Measurements from ENCODE around the gene JMJD7. TPM values are rescaled to one million over a fixed set of nuclear protein-coding genes. Genes with fewer than 3 reads are reported as not detected.
A peak's percentile ranks its signal among the peaks of the same experiment; 100 is the strongest.

The JMJD7 gene
- total RNA-seq, 2 donors from 2014 or later = 8.4 to 10.9 TPM

DNA sequence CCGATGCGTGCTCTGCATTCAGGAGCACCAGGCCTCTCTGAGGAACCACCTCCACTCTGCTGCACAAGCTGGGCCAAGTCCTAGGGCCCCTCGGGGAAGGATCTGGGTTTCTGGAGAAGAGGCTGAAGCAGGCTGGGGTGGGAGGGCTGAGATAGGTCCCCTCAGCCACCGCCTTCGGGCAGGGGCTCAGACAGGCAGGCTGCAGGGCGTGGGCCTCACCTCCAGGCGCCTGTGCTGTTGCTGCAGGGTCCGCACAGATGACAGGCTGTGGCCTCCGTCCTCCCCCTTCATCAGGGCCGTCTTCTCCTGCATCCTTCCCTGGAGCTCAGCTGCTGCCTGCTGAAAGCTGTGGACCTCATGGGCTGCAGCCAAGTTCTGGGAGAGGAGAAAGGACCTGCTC, 25.9 kb downstream of the JMJD7 start:
- intact Hi-C loops (cut with DNase I, micrococcal nuclease) = no loop called here
- no peak for ATAC-seq
- no peak for DNase-seq

DNA sequence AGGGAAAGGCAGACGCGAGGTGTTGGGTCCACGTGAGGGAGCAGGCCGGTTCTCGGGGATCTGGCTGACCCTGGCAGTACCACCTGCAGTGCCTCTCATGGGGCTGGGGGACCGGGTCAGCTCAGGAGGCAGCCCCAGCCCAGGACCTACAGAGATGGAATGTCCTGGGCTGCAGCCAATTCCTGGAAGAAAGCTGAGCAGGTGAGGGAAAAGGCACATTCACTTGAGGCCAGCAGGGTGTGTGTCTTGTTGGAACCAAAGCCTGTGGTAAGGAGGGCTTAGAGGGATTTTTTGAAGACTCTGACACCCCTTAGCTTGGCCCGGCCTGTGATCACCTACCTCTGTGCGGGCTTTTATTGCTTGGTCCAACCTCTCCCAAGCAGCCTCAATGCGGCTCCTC, 26.6 kb downstream of the JMJD7 start:
- DNase-seq (no peak), ATAC-seq (no peak)
- intact Hi-C loops (cut with DNase I, micrococcal nuclease) = no loop called here

DNA sequence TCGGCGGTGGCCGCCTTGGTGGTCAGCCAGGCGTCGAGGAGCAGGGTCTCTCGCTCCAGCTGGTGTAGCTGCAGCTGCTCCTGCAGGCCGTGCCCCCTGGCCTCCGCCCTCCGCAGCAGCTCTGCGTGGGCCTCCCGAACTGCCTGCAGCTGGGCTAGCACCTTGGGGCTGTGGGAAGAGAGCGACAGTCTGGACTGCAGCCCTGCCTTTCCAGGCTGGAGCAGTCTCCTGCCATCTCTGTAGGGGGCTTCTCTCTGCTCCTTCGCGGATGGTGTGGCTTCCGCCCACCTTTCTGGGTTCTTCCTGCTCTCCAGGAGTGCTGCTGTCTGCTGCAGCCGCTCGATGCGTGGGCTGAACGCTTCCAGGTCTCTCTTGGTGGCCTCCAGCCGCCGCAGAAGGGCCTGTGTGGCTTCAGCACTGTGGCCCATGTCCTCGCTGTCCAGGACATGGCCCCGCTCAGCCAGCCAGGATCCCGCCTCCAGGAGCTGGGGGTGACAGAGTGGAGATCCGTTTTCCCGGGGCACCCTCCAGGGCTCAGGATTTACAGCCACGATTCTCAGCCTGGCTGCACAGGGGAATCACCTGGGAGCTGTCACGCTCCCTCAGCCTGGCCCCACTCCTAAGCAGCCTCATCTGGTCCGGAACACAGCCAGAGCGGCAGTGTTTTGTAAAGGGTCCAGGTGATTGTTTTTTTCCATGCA, 27.5 kb downstream of the JMJD7 start:
- no peak for ATAC-seq
- intact Hi-C loops (cut with DNase I, micrococcal nuclease) = no loop called here

DNA sequence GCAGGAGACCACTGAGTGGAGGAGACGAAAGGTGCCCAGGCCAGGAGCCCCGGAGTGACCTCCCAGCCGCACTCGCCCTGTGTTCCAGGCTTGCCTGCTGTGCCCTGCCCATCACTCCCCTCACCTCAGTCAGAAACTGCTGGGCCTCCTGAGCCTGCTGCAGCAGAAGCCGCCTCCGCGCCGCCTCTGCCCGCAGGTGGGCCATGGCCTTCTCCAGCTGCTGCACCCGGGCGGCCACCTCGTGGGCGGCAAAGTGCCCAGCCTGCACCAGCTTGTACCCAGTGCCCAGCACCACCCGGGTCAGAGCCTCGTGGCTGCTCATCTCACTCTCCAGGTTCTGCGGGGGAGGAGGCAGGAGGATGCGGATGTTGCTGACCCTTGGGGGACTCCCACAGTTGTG, 28.4 kb downstream of the JMJD7 start:
- ATAC-seq (no peak), DNase-seq (no peak)
- intact Hi-C loops (cut with DNase I, micrococcal nuclease) = no loop called here

More for the DNA sequence above, 27.5 kb downstream of the JMJD7 start:
- no peak for DNase-seq

GRCh38 chr15:41856716-41857115, 28.8 kb downstream of the JMJD7 start:
- no peak for DNase-seq
- intact Hi-C loops (cut with DNase I, micrococcal nuclease) = no loop called here
- no peak for ATAC-seq

DNA sequence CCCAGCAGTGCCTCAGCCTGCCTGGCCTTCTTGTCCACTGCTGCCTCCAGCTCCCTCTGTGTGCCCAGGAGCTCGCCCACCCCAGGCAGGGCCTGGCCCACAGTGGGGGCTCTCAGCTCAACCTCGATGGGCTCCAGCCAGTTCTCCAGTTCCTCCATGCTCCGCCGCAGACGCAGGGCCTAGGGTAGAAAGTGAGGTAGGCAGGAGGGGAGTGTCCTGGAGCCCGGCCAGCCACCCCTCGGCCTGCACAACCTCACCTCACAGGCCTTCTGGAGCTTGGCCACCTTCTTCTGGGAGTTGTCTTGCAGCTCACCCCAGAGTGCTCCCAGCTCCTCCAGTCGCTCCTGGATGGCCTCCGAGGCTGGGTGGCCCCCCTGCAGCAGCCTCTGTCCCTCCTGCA, 29.4 kb downstream of the JMJD7 start:
- no peak for DNase-seq
- intact Hi-C loops (cut with DNase I, micrococcal nuclease) = no loop called here
- ATAC-seq = no peak

- no peak for DNase-seq
- no peak for ATAC-seq
- intact Hi-C loops (cut with DNase I, micrococcal nuclease) = no loop called here
Observed at GRCh38 chr15:41858756-41859155, 30.9 kb downstream of the JMJD7 start.

DNA sequence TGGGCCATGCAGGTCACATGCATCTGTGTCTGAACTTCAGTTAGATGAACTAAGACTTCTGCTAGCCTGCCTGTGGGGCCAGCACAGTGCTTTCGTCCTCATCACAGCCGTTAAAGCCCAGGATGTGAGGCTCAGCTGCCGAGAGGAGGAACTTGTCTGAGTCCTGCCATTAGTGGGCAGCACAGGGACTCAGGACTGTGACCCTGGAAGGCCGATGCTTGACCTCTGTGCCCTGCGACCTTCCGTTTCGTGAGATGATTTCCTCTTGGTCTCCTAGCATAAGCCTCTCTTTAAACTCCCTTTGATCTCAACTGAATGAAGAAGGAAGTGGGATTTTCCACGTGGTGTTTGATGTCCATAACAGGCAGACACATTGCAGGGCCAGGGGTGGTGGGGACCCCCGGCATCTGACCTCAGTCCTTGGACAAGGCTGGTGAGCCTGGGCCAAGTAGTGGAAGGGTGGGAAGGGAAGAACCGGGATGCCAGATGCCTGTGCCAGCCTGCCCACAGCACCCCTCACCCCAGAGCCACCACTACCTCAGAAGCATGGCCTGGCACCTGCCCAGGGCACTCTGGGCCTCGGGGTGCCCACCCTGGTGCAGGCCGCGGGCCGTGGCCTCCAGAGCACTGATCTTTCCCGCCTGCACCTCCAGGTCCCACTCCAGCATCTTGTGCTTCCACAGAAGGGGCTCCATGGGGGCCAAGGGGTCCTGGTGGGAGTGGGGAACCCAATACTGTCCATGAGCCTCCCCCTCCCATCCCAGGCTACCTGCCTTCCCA, 32.3 kb downstream of the JMJD7 start:
- DNase-seq (no peak), ATAC-seq (no peak)
- intact Hi-C loops (cut with DNase I, micrococcal nuclease) = no loop called here

DNA sequence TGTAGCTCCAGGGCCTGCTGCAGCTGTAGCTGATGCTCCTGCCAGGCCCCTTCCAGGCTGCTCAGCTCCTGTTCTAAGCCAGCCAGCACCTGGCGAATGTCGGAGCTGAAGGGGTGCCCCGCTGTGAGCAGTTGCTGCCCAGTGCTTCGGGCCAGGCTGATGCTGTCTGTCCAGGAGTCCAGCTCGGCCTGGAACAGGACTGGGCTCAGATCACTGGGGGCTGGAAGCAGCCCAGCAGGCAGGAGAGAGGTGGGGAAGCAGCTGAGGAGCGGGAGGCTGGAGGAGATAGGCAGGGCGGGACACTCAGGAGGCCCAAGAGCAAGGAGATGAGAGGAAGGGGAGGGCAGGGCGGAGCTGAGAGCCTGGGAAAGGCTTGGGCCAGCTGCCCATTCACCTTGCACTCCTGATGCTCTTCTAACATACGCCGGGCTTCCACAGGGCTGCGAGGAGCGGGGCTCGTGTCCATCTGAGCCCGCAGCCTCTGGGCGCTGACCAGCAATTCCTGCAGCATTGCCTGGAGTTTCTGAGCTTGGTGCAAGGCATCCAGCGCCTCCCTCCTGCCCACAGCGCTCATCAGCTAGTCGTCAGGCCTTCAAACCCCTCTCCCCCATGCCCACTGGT, 34.0 kb downstream of the JMJD7 start:
- no peak for DNase-seq
- ATAC-seq = no peak

GRCh38 chr15:41862515-41863116, 34.7 kb downstream of the JMJD7 start:
- ATAC-seq (peak; percentile 96), DNase-seq (peak; percentile 86)
- intact Hi-C loops (cut with DNase I, micrococcal nuclease) = no loop called here

More for the DNA sequence above, 34.0 kb downstream of the JMJD7 start:
- intact Hi-C loops (cut with DNase I, micrococcal nuclease) = no loop called here

DNA sequence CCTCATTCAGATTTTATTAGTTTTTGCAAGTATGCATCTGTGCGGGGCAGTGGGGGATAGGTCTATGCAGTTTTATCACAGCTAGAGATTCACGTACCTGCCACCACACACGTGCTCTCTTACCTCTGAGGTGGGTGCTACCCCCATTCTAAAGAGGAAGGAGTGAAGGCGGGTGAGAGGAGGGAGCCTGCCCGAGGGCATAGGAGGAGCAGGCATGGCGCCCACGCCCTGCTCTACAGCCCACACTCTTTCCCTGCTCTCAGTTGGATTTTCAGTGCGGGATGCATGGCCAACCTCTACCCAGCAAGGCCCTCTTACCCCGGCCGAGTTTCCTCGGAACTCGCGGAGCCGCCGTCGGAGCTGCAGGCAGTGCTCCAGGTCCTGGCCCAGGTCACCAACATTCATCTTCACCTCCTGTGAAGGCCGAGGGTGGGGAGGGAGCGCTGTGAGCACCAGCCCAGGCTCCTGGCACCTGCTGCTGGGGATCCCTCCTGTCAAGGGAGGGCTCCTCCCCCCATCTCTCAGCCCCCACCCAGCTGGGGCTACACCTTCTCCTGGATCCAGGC, 37.7 kb downstream of the JMJD7 start:
- ATAC-seq = no peak
- DNase-seq = no peak

GRCh38 chr15:41866263-41866703, 38.4 kb downstream of the JMJD7 start:
- ATAC-seq = no peak
- no peak for DNase-seq

More for the DNA sequence above, 37.7 kb downstream of the JMJD7 start:
- intact Hi-C loops (cut with DNase I, micrococcal nuclease) = no loop called here

DNA sequence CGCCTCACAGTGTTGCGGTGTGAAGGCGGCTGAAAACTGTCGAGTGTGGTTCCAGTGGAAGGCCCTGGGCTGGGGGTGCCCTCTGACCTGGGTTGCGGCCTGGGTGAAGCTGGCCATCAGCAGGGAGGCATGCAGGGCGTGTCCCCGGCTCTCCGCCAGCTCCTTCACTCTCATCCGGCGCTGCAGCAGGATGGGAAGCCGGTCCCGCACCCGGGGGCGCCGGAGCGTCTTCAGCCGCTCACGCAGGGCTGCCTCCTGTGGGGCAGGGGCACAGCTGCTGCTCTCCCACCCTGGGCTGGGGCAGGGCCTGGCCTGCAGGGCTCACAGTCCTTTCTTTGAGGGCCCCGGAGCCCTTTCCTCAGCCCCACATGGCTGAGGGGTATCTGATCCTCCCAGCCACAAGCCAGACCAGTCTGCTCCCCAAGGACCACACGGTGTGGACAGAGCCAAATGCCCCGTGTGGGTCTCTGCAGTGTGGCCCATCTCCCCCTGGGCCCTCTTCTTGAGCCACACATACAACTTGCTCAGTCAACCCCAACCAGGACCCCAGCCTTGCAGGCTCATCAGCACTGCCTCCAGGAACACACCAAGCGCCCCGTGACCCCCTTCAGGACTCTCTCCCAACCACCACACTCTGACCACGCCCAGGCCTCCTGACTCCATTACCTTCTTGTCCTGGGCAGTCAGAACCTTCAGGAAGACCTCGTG, 39.1 kb downstream of the JMJD7 start:
- ATAC-seq (no peak), DNase-seq (no peak)
- intact Hi-C loops (cut with DNase I, micrococcal nuclease) = no loop called here

More at GRCh38 chr15:41866263-41866703, 38.4 kb downstream of the JMJD7 start:
- intact Hi-C loops (cut with DNase I, micrococcal nuclease) = no loop called here

- intact Hi-C loops (cut with DNase I, micrococcal nuclease) = no loop called here
- ATAC-seq = no peak
- DNase-seq = no peak
Observed at GRCh38 chr15:41868321-41868720, 40.4 kb downstream of the JMJD7 start.

DNA sequence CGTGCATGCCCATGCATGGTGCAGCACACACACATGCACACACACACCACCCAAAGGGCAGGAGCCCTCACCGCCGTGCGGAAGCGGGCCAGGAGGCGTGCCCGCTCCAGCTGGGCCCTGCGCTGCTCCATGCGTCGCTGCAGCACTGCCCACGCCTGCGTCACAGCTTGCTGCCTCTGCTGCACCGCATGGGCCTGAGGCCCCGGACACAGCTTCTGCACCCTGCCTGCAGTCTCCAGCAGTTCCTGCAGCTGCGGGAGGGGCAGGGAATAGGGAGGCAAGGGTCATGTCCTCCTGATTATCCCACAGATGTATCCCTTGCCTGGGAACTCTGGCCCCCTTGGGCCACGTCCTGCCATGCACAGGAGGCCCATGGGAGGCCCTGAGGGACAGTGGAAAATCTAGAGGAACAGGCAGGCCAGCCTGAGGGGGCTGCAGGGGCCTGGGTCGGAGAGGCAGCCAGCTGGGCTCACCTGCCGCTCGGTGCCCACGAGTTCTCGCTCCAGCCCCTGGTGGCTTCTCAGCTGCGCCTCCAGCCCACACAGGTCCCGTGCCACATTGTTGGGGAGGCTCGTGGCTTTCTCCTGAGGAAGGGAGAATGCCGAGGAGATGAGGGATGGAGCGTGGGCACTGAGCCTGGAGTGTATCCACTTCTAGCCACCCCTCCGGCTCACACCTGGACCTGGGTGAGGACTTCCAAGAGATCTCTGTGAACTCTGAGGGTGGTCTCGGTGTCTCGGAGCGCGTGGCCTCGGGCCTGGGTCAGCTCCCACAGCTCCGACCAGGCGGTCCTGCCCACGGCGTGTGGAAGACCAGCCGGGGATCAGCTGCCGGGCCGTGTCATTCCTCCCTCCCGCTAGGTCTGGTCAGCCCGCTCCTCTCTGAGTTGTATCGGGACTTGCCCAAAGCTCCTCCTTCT, 42.1 kb downstream of the JMJD7 start:
- intact Hi-C loops (cut with DNase I, micrococcal nuclease) = no loop called here
- DNase-seq = no peak

DNA sequence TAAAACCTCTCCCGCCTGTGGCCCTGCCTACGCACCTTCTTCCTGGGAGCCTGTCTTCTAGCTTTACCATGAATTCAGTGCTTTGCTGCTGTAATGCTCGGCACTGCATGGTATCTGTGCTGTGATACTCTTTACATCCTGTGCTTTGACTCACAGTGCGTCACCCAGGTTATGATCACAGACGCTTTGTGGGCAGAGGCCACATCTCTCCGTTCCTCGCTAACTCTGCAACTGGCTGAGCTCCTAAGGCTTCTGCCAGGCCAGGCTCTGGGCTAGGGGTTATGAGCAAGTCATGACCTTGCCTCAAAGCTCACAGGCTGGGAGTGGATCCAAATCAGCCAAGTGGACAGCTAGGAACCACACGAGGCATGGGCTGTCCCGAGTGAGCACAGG, 42.8 kb downstream of the JMJD7 start:
- intact Hi-C loops (cut with DNase I, micrococcal nuclease) = no loop called here
- ATAC-seq (peak; percentile 20), DNase-seq (no peak)

More for the DNA sequence above, 42.1 kb downstream of the JMJD7 start:
- no peak for ATAC-seq

DNA sequence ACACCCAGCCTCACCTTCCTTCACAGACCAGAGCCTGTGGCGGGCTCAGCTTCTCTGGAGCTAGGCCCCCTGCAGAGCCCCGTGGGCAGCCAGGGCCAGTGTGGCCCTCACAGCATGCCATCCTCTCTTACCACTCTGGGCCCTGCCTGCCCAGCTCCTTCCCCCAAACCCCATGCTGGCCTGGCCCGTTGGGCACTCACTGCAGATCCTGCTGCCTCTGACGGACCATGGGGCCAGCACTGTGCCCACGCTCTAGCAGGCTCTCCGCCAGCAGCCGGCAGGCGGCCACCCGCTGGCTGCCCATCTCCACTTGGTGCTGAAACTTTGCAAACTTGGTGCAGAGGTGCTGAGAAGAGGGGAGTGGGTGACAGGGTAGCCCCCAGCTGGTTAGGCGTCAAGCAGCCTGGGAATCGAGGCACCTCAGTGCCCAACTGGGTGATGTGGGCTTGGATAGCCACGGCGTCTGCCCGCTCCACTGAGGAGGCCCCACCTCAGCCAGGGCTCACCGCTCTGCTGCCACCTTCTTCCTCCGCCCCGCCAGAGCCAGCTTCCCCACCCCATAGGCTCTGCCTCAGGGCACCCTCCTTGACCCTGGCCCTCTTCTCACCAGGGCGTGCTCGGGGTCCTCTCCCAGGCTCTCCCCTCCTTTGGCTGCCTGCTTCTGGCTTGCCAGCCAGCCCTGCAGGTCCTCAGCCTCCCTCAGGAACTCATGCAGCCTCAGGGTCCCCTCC, 43.4 kb downstream of the JMJD7 start:
- no peak for ATAC-seq
- intact Hi-C loops (cut with DNase I, micrococcal nuclease) = no loop called here
- no peak for DNase-seq
